Prostate gland (tissue), 2 donors: ENCODE data around the gene SWSAP1.

Experiments used
- POLR2A ChIP-seq: fragments of 450-650 bp; IDR thresholded peaks from one replicate; pipeline ENCODE4 v1.6.1; 2016; ENCODE audit warnings: antibody characterized with exemption, mild to moderate bottlenecking
- POLR2AphosphoS5 ChIP-seq: sonication (generic); formaldehyde crosslinking; IDR thresholded peaks from one replicate; pipeline ENCODE4 v1.6.1; 2017; ENCODE audit warnings: antibody characterized with exemption
- TF ChIP-seq, protein P1 (sequence below), 4 experiments: fragments of 200-600 bp in 2 of 4; fragments of 450-650 bp in 2 of 4; sonication (generic) in 2 of 4; IDR thresholded peaks; 1 replicate in 3 of 4; 2 replicates in 1 of 4; pipeline ENCODE4 v1.5.1; 2016 to 2019; ENCODE audit warnings: antibody characterized with exemption in 4 of 4, mild to moderate bottlenecking in 2 of 4, moderate library complexity in 2 of 4

DNA sequence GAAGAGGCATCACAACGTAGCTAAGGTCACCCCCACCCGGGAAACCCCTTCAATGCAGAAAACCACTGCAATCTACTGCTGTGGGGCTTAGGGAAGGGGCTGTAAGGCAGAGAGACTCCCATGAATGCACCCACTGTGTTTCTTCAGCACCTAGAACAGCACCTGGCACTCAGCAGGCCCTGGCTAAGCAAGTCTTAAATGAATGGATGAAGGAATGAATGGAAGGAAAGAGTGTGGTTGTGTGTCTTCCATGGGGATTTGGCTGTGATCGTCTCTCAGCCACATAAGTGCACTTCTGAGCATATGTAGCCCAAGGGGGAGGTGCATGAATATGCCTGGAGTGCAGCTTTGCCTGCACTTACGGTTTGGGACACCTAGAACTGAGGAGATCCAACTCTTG, 25.3 kb upstream of the SWSAP1 start:
- TF ChIP-seq, protein P1, sequence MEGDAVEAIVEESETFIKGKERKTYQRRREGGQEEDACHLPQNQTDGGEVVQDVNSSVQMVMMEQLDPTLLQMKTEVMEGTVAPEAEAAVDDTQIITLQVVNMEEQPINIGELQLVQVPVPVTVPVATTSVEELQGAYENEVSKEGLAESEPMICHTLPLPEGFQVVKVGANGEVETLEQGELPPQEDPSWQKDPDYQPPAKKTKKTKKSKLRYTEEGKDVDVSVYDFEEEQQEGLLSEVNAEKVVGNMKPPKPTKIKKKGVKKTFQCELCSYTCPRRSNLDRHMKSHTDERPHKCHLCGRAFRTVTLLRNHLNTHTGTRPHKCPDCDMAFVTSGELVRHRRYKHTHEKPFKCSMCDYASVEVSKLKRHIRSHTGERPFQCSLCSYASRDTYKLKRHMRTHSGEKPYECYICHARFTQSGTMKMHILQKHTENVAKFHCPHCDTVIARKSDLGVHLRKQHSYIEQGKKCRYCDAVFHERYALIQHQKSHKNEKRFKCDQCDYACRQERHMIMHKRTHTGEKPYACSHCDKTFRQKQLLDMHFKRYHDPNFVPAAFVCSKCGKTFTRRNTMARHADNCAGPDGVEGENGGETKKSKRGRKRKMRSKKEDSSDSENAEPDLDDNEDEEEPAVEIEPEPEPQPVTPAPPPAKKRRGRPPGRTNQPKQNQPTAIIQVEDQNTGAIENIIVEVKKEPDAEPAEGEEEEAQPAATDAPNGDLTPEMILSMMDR (IDR thresholded peaks at IDR 0.05) = no peak
- no peak for TF ChIP-seq POLR2A
- TF ChIP-seq POLR2AphosphoS5 = no peak
